ENCODE data around the gene NEDD4L.

DNA sequence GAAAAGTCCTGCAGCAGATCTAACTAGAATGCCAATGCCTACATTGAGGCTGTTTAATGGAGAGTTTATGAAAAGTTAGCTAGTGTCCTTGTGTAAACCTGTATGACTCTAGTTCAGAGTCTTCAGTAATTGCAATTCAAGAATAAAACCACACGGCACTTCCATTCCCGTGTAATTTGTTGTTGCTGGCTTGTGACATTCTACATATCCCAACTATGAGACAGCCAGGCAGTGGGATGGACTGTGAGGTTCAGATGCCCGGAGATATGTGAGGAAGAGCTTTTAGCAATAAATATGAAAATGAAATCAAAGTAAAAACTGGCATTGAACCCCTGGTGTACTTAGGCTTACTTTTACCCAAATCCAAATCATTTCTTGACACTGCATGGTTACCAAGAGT, 263.4 kb downstream of the NEDD4L start:
- no peak for TF ChIP-seq POLR2A (IDR thresholded peaks at IDR 0.05)
- TF ChIP-seq, protein P1, sequence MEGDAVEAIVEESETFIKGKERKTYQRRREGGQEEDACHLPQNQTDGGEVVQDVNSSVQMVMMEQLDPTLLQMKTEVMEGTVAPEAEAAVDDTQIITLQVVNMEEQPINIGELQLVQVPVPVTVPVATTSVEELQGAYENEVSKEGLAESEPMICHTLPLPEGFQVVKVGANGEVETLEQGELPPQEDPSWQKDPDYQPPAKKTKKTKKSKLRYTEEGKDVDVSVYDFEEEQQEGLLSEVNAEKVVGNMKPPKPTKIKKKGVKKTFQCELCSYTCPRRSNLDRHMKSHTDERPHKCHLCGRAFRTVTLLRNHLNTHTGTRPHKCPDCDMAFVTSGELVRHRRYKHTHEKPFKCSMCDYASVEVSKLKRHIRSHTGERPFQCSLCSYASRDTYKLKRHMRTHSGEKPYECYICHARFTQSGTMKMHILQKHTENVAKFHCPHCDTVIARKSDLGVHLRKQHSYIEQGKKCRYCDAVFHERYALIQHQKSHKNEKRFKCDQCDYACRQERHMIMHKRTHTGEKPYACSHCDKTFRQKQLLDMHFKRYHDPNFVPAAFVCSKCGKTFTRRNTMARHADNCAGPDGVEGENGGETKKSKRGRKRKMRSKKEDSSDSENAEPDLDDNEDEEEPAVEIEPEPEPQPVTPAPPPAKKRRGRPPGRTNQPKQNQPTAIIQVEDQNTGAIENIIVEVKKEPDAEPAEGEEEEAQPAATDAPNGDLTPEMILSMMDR (IDR thresholded peaks at IDR 0.05) = no peak

Measured in testis (tissue), 2 donors.